Measurements from ENCODE around the gene ADH5. TPM values are rescaled to one million over a fixed set of nuclear protein-coding genes. Genes with fewer than 3 reads are reported as not detected.
"Not testable (repeated sequence)": the region's sequence is repeated elsewhere in the genome, so short reads cannot be mapped to it uniquely, and the experiment has no call there.

Gene ADH5
- total RNA-seq = 100 to 1,000 TPM; 107 to 114 TPM

- DNase-seq = peak; percentile 92
- POLR2A ChIA-PET = interaction anchor here (0.5 to 5.1 kb wide), 23 partner anchors 14 to 858 kb away, joined by 3 to 61 read pairs (median 5); partner anchors contain the start of genes C4orf17, DAPP1, DNAJB14 and EIF4E
- H3K4me3 Mint-ChIP-seq = peak within 1 kb of the TSS; percentile 93
- no peaks in the 10 kb centered on the region for H3K27me3 Mint-ChIP-seq
- H3K36me3 Mint-ChIP-seq (ENCODE audit: low read depth) = peaks cover 26% of the 10 kb centered on the region
- peaks cover 45% of the 10 kb centered on the region for H3K4me1 Mint-ChIP-seq
- H3K9me3 Mint-ChIP-seq = no peaks in the 10 kb centered on the region
- H3K27ac Mint-ChIP-seq = peak within 1 kb of the TSS; percentile 97
- CTCF ChIA-PET = interaction anchor here (1.0 to 2.1 kb wide), 6 partner anchors 12 to 149 kb away, joined by 3 to 17 read pairs (median 4); partner anchors contain the start of gene METAP1
Observed at GRCh38 chr4:99088481-99089365, at the start of gene ADH5. ADH5 (minus strand) TSS chr4:99088788; CDS start chr4:99088700, 88 bp downstream.

GRCh38 chr4:99136329-99136728 lies 47.7 kb upstream of the ADH5 start:
- Mint-ChIP-seq H3K36me3 (ENCODE audit: low read depth) (no peaks in the 10 kb centered on the region), H3K27ac (no peak overlapping the region), H3K27me3 (peaks cover 2% of the 10 kb centered on the region), H3K4me1 (no peaks in the 10 kb centered on the region), H3K9me3 (no peaks in the 10 kb centered on the region), H3K4me3 (no peak overlapping the region)
- ChIA-PET CTCF (no interaction called here), POLR2A (no interaction called here)
- DNase-seq = no peak

GRCh38 chr4:99135541-99136162 lies 47.1 kb upstream of the ADH5 start:
- Mint-ChIP-seq H3K36me3 (ENCODE audit: low read depth) (no peaks in the 10 kb centered on the region), H3K27ac (no peak overlapping the region), H3K4me1 (no peaks in the 10 kb centered on the region), H3K4me3 (no peak overlapping the region), H3K9me3 (no peaks in the 10 kb centered on the region), H3K27me3 (peaks cover 2% of the 10 kb centered on the region)
- CTCF ChIA-PET = no interaction called here
- POLR2A ChIA-PET = no interaction called here
- DNase-seq = no peak

GRCh38 chr4:99134586-99134985 lies 46.0 kb upstream of the ADH5 start:
- Mint-ChIP-seq H3K4me3 (no peak overlapping the region), H3K4me1 (no peaks in the 10 kb centered on the region), H3K27me3 (peaks cover 2% of the 10 kb centered on the region), H3K9me3 (no peaks in the 10 kb centered on the region), H3K27ac (no peak overlapping the region), H3K36me3 (ENCODE audit: low read depth) (no peaks in the 10 kb centered on the region)
- DNase-seq = no peak
- POLR2A ChIA-PET = no interaction called here
- CTCF ChIA-PET = no interaction called here

- no peaks in the 10 kb centered on the region for H3K36me3 Mint-ChIP-seq (ENCODE audit: low read depth)
- ChIA-PET CTCF (no interaction called here), POLR2A (no interaction called here)
- DNase-seq = no peak
- H3K27ac Mint-ChIP-seq = no peak overlapping the region
- H3K27me3 Mint-ChIP-seq = peaks cover 2% of the 10 kb centered on the region
- H3K4me1 Mint-ChIP-seq = no peaks in the 10 kb centered on the region
- no peaks in the 10 kb centered on the region for H3K9me3 Mint-ChIP-seq
- no peak overlapping the region for H3K4me3 Mint-ChIP-seq
Observed at GRCh38 chr4:99131378-99131777, 42.8 kb upstream of the ADH5 start.

GRCh38 chr4:99126376-99126775 lies 37.8 kb upstream of the ADH5 start:
- Mint-ChIP-seq H3K4me3 (no peak overlapping the region), H3K27ac (no peak overlapping the region), H3K27me3 (no peaks in the 10 kb centered on the region), H3K9me3 (no peaks in the 10 kb centered on the region), H3K36me3 (ENCODE audit: low read depth) (no peaks in the 10 kb centered on the region), H3K4me1 (no peaks in the 10 kb centered on the region)
- DNase-seq = no peak
- ChIA-PET POLR2A (no interaction called here), CTCF (no interaction called here)

- H3K27me3 Mint-ChIP-seq = peaks cover 2% of the 10 kb centered on the region
- ChIA-PET POLR2A (no interaction called here), CTCF (interaction anchor here (0.7 kb wide), 1 partner anchor 290 kb away, joined by 3 read pairs; no protein-coding TSS in a partner anchor)
Observed at GRCh38 chr4:99121008-99121407, 32.4 kb upstream of the ADH5 start.

GRCh38 chr4:99120501-99120900 lies 31.9 kb upstream of the ADH5 start:
- no peak overlapping the region for H3K4me3 Mint-ChIP-seq
- H3K36me3 Mint-ChIP-seq (ENCODE audit: low read depth) = no peaks in the 10 kb centered on the region
- H3K27ac Mint-ChIP-seq = no peak overlapping the region
- DNase-seq = no peak
- no peaks in the 10 kb centered on the region for H3K4me1 Mint-ChIP-seq
- CTCF ChIA-PET = no interaction called here
- POLR2A ChIA-PET = no interaction called here
- H3K27me3 Mint-ChIP-seq = peaks cover 2% of the 10 kb centered on the region
- H3K9me3 Mint-ChIP-seq = no peaks in the 10 kb centered on the region

More at GRCh38 chr4:99121008-99121407, 32.4 kb upstream of the ADH5 start:
- no peaks in the 10 kb centered on the region for H3K4me1 Mint-ChIP-seq
- no peak for DNase-seq
- no peak overlapping the region for H3K4me3 Mint-ChIP-seq
- no peak overlapping the region for H3K27ac Mint-ChIP-seq
- no peaks in the 10 kb centered on the region for H3K36me3 Mint-ChIP-seq (ENCODE audit: low read depth)
- no peaks in the 10 kb centered on the region for H3K9me3 Mint-ChIP-seq

- H3K36me3 Mint-ChIP-seq (ENCODE audit: low read depth) = no peaks in the 10 kb centered on the region
Observed at GRCh38 chr4:99117876-99118693, 29.5 kb upstream of the ADH5 start.

GRCh38 chr4:99117122-99117841 lies 28.7 kb upstream of the ADH5 start:
- H3K9me3 Mint-ChIP-seq; H3K27ac Mint-ChIP-seq; POLR2A ChIA-PET; H3K4me3 Mint-ChIP-seq; H3K4me1 Mint-ChIP-seq; H3K36me3 Mint-ChIP-seq (ENCODE audit: low read depth); H3K27me3 Mint-ChIP-seq; DNase-seq: not testable (repeated sequence)
- CTCF ChIA-PET = interaction anchor here (0.7 to 1.0 kb wide), 3 partner anchors 10 to 346 kb away, joined by 3 read pairs; no protein-coding TSS in a partner anchor

More at GRCh38 chr4:99117876-99118693, 29.5 kb upstream of the ADH5 start:
- peaks cover 2% of the 10 kb centered on the region for H3K27me3 Mint-ChIP-seq
- H3K27ac Mint-ChIP-seq = no peak overlapping the region
- H3K4me3 Mint-ChIP-seq = no peak overlapping the region
- no peak for DNase-seq
- CTCF ChIA-PET = interaction anchor here (0.7 to 1.0 kb wide), 3 partner anchors 11 to 345 kb away, joined by 3 read pairs; no protein-coding TSS in a partner anchor
- no peaks in the 10 kb centered on the region for H3K9me3 Mint-ChIP-seq
- no peaks in the 10 kb centered on the region for H3K4me1 Mint-ChIP-seq
- POLR2A ChIA-PET = no interaction called here

- DNase-seq; H3K4me1 Mint-ChIP-seq; H3K36me3 Mint-ChIP-seq (ENCODE audit: low read depth); POLR2A ChIA-PET; H3K27ac Mint-ChIP-seq; H3K9me3 Mint-ChIP-seq; CTCF ChIA-PET; H3K27me3 Mint-ChIP-seq; H3K4me3 Mint-ChIP-seq: not testable (repeated sequence)
Observed at GRCh38 chr4:99109286-99109685, 20.7 kb upstream of the ADH5 start.

GRCh38 chr4:99104153-99104552 lies 15.6 kb upstream of the ADH5 start:
- no peak overlapping the region for H3K27ac Mint-ChIP-seq
- H3K4me3 Mint-ChIP-seq = no peak overlapping the region
- no peaks in the 10 kb centered on the region for H3K36me3 Mint-ChIP-seq (ENCODE audit: low read depth)
- peaks cover 1% of the 10 kb centered on the region for H3K4me1 Mint-ChIP-seq
- H3K9me3 Mint-ChIP-seq = no peaks in the 10 kb centered on the region
- H3K27me3 Mint-ChIP-seq = no peaks in the 10 kb centered on the region
- POLR2A ChIA-PET = no interaction called here
- CTCF ChIA-PET = no interaction called here
- DNase-seq = no peak
